Lung (tissue), 12 donors: ENCODE results near the gene GCGR. TPM values are rescaled to one million over a fixed set of nuclear protein-coding genes. Genes with fewer than 3 reads are reported as not detected.

ENCODE experiments used
- ATAC-seq: fragments of 200-7000 bp; cut with Tn5 transposase; one replicate; pipeline ENCODE4 v1.9.1; 2020; ENCODE audit warnings: moderate number of reproducible peaks; ENCODE audit not compliant: insufficient read depth, low FRiP score
- DNase-seq, 3 donors: peaks; one replicate each; pipeline ENCODE4 v3.0.0-alpha.2; 2013 to 2017
- H3K27ac ChIP-seq, 2 donors: one replicate each; pipeline ENCODE4 v1.5.1; 2013; ENCODE audit warnings: mild to moderate bottlenecking in 2 of 2, moderate library complexity in 2 of 2, control low read depth in 1 of 2, inconsistent platforms in 1 of 2, low read depth in 1 of 2, low read length in 1 of 2
- H3K27me3 ChIP-seq, 3 donors: one replicate each; pipeline ENCODE4 v1.5.1; 2013; ENCODE audit warnings: low read length in 2 of 3; ENCODE audit not compliant: control insufficient read depth in 3 of 3, insufficient read depth in 3 of 3
- H3K36me3 ChIP-seq, 4 donors: one replicate each; pipeline ENCODE4 v1.5.1; 2013; ENCODE audit warnings: low read length in 4 of 4, mild to moderate bottlenecking in 1 of 4, moderate library complexity in 1 of 4; ENCODE audit not compliant: control insufficient read depth in 4 of 4, insufficient read depth in 4 of 4
- H3K4me1 ChIP-seq, 5 donors: one replicate each; pipeline ENCODE4 v1.5.1; 2013; ENCODE audit warnings: low read length in 5 of 5, mild to moderate bottlenecking in 2 of 5, moderate library complexity in 1 of 5; ENCODE audit not compliant: control insufficient read depth in 5 of 5, insufficient read depth in 5 of 5
- H3K4me3 ChIP-seq: one replicate; pipeline ENCODE4 v1.5.1; 2013; ENCODE audit warnings: mild to moderate bottlenecking, control low read depth, moderate library complexity
- H3K9ac ChIP-seq, 2 donors: one replicate each; pipeline ENCODE4 v1.5.1; 2013; ENCODE audit warnings: low read length in 2 of 2, control low read depth in 1 of 2; ENCODE audit not compliant: insufficient read depth in 1 of 2
- H3K9me3 ChIP-seq, 4 donors: one replicate each; pipeline ENCODE4 v1.5.1; 2013; ENCODE audit warnings: low read length in 3 of 4, mild to moderate bottlenecking in 1 of 4, moderate library complexity in 1 of 4; ENCODE audit not compliant: control insufficient read depth in 4 of 4, insufficient read depth in 3 of 4
- WGBS, 2 donors: extraction: QIAGEN DNeasy Blood & Tissue Kit; methylation state at CpG; one replicate each; pipeline ENCODE4 v1.1.7; 2013; 5-methylcytosine and 5-hydroxymethylcytosine counted together
- polyA plus RNA-seq, 2 donors: library from polyadenylated mRNA; stranded (reverse); fragments of 200-250 nt; gene quantifications; one replicate each; pipeline ENCODE4 v1.2.1, GENCODE V29; 2013
- total RNA-seq, 2 donors: library from RNA; depleted of rRNA in 1 of 2; stranded (reverse); fragments of >200 nt in 1 of 2; gene quantifications; one replicate each; pipeline ENCODE4 v1.2.1, GENCODE V29; 2014 to 2021
- TF ChIP-seq, protein P1 (sequence below): IDR thresholded peaks from 2 replicates; pipeline ENCODE4 v1.5.1; 2012; ENCODE audit warnings: mild to moderate bottlenecking; ENCODE audit errors: control extremely low read depth, extremely low read depth
- donor health status: control.
- donor health status: control.
- donor health status: Bipolar disorder and iron deficiency.
- donor health status: healthy.
- donor health status: DM: yes; HTN: yes; CAD: no.

The GCGR gene
- total and polyA plus RNA-seq, 4 donors, result 0.09 to 0.12 (median 0.11) TPM; not detected in 1

GRCh38 chr17:81843713-81844326, 39.9 kb downstream of the GCGR start:
- ATAC-seq, result no peak
- H3K9ac ChIP-seq, result no peak overlapping the region
- no peak overlapping the region for H3K27ac ChIP-seq
- peaks cover 0 to 4% (median 0%) of the 10 kb centered on the region in 5 donors for H3K4me1 ChIP-seq
- peaks cover 8 to 56% (median 34%) of the 10 kb centered on the region in 4 donors for H3K36me3 ChIP-seq
- TF ChIP-seq, protein P1, sequence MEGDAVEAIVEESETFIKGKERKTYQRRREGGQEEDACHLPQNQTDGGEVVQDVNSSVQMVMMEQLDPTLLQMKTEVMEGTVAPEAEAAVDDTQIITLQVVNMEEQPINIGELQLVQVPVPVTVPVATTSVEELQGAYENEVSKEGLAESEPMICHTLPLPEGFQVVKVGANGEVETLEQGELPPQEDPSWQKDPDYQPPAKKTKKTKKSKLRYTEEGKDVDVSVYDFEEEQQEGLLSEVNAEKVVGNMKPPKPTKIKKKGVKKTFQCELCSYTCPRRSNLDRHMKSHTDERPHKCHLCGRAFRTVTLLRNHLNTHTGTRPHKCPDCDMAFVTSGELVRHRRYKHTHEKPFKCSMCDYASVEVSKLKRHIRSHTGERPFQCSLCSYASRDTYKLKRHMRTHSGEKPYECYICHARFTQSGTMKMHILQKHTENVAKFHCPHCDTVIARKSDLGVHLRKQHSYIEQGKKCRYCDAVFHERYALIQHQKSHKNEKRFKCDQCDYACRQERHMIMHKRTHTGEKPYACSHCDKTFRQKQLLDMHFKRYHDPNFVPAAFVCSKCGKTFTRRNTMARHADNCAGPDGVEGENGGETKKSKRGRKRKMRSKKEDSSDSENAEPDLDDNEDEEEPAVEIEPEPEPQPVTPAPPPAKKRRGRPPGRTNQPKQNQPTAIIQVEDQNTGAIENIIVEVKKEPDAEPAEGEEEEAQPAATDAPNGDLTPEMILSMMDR, result no peak
- DNase-seq, result no peak
- no peaks in the 10 kb centered on the region for H3K9me3 ChIP-seq
- H3K4me3 ChIP-seq, result no peak overlapping the region
- WGBS, 2 donors, result 74 to 89% methylated on average over 30 of the region's 30 CpGs
- H3K27me3 ChIP-seq, result no peaks in the 10 kb centered on the region

GRCh38 chr17:81844327-81844851, 40.4 kb downstream of the GCGR start:
- TF ChIP-seq, protein P1, result no peak
- ATAC-seq (no peak), DNase-seq (no peak)
- no peak overlapping the region for H3K4me3 ChIP-seq
- WGBS, 2 donors, result 91% methylated on average over 14 of the region's 14 CpGs
- no peak overlapping the region for H3K9ac ChIP-seq
- H3K27me3 ChIP-seq, result no peaks in the 10 kb centered on the region
- no peaks in the 10 kb centered on the region for H3K9me3 ChIP-seq
- peaks cover 0 to 4% (median 0%) of the 10 kb centered on the region in 5 donors for H3K4me1 ChIP-seq
- peaks cover 8 to 58% (median 34%) of the 10 kb centered on the region in 4 donors for H3K36me3 ChIP-seq
- H3K27ac ChIP-seq, result no peak overlapping the region

GRCh38 chr17:81844887-81845286, 40.9 kb downstream of the GCGR start:
- Histone ChIP-seq H3K27me3 (no peaks in the 10 kb centered on the region), H3K27ac (no peak overlapping the region), H3K9me3 (no peaks in the 10 kb centered on the region), H3K36me3 (peaks cover 8 to 60% (median 34%) of the 10 kb centered on the region in 4 donors), H3K4me1 (peaks cover 0 to 4% (median 0%) of the 10 kb centered on the region in 5 donors), H3K9ac (no peak overlapping the region), H3K4me3 (no peak overlapping the region)
- ATAC-seq (no peak), DNase-seq (no peak)
- TF ChIP-seq, protein P1, result no peak
- 93 to 94% methylated on average over 13 of the region's 13 CpGs for WGBS, 2 donors
